Activated CD8-positive, alpha-beta T cell treated with anti-CD3 and anti-CD28 coated beads for 36 hours (primary cell): ENCODE data around the gene ZNF124. TPM values are rescaled to one million over a fixed set of nuclear protein-coding genes. Genes with fewer than 3 reads are reported as not detected.
"Not testable (repeated sequence)": the region's sequence is repeated elsewhere in the genome, so short reads cannot be mapped to it uniquely, and the experiment has no call there.

Source experiments
- ATAC-seq: fragments of 200-7000 bp; cut with Tn5 transposase; one replicate; pipeline ENCODE4 v1.10.0; 2021; ENCODE audit warnings: mild to moderate bottlenecking, moderate library complexity
- CTCF ChIA-PET: fragments of 350-600 bp; sonication (Branson Sonifier 250); formaldehyde crosslinking; loops from one replicate; lab custom pipeline; 2021; ENCODE audit warnings: antibody characterized with exemption; lab: Charles Lee
- POLR2A ChIA-PET: fragments of 350-600 bp; sonication (Branson Sonifier 250); formaldehyde crosslinking; loops from one replicate; lab custom pipeline; 2021; ENCODE audit warnings: antibody characterized with exemption; lab: Charles Lee
- DNase-seq: peaks from one replicate; pipeline ENCODE4 v3.0.0-alpha.2; 2020
- H3K27ac Mint-ChIP-seq: one replicate; pipeline ENCODE4 v1.8.0; 2021; ENCODE audit warnings: mild to moderate bottlenecking, mixed read lengths
- H3K27me3 Mint-ChIP-seq: one replicate; pipeline ENCODE4 v1.8.0; 2021; ENCODE audit warnings: mixed read lengths
- H3K36me3 Mint-ChIP-seq: one replicate; pipeline ENCODE4 v1.8.0; 2021; ENCODE audit warnings: low read depth, mixed read lengths
- H3K4me1 Mint-ChIP-seq: one replicate; pipeline ENCODE4 v1.8.0; 2021; ENCODE audit warnings: low read depth, mixed read lengths
- H3K4me3 Mint-ChIP-seq: one replicate; pipeline ENCODE4 v1.8.0; 2021; ENCODE audit warnings: mild to moderate bottlenecking, moderate library complexity, mixed read lengths
- H3K9me3 Mint-ChIP-seq: one replicate; pipeline ENCODE4 v1.8.0; 2021; ENCODE audit warnings: mixed read lengths
- intact Hi-C: fragments of 100-400 bp; cut with micrococcal nuclease; formaldehyde crosslinking; loops from one replicate; pipeline ENCODE4 v1.10.0; 2022
- total RNA-seq, 2 experiments: library from RNA; stranded (reverse); gene quantifications; one replicate each; pipeline ENCODE4 v1.2.3, GENCODE V29; 2021
- TF ChIP-seq, protein P1 (sequence below): fragments of 200-600 bp; IDR thresholded peaks from one replicate; pipeline ENCODE4 v1.8.0; 2022; ENCODE audit warnings: antibody characterized with exemption, mild to moderate bottlenecking

Gene ZNF124
- total RNA-seq, 2 experiments from 2014 or later: 15.5 to 16.8 TPM

DNA sequence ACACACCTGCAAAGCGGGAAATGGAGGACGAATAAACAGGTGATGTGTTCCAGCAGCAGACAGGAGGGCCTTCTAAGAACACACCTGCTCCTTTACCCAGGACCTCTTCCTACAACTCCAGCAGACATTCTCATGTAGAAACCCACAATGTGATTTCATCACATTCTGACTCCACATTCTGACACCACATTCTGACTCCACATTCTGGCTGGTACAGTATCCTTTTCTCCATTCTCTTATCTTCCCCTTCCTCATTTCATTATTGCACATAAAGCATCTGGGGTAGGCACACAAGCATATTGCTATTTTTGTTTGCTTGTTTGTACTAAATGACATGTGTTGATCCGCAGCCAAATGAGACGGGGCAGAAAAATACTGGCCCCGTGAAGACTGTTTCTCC is 3.6 kb upstream of the ZNF124 start:
- H3K36me3 Mint-ChIP-seq: peaks cover 1% of the 10 kb centered on the region
- peaks cover 1% of the 10 kb centered on the region for H3K4me1 Mint-ChIP-seq
- intact Hi-C loops: no loop called here

DNA sequence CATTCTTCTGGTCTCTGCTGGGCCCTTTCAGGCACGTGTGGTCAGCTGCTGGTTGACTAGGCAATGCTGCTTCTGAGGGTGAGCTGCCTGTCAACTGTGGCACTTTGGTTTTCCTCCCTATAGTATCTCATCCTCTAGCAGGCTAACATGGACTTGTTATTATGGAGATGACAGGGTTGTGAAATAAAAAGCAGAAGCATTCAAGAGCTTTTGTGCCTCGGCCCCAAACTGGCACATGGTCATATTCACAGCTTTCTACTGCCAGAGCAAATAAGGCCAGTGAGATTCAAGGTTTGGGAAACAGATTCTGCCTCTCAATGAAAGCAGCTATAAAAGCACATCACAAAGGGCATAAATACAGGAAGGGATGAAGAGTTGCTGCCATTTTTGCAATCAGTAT is 1.6 kb upstream of the ZNF124 start:
- intact Hi-C loops: no loop called here

More for the DNA sequence above, 3.6 kb upstream of the ZNF124 start:
- ChIA-PET POLR2A (no interaction called here), CTCF (no interaction called here)
- Mint-ChIP-seq H3K27me3 (no peaks in the 10 kb centered on the region), H3K27ac (no peak overlapping the region), H3K4me3 (no peak overlapping the region), H3K9me3 (no peaks in the 10 kb centered on the region)
- TF ChIP-seq, protein P1, sequence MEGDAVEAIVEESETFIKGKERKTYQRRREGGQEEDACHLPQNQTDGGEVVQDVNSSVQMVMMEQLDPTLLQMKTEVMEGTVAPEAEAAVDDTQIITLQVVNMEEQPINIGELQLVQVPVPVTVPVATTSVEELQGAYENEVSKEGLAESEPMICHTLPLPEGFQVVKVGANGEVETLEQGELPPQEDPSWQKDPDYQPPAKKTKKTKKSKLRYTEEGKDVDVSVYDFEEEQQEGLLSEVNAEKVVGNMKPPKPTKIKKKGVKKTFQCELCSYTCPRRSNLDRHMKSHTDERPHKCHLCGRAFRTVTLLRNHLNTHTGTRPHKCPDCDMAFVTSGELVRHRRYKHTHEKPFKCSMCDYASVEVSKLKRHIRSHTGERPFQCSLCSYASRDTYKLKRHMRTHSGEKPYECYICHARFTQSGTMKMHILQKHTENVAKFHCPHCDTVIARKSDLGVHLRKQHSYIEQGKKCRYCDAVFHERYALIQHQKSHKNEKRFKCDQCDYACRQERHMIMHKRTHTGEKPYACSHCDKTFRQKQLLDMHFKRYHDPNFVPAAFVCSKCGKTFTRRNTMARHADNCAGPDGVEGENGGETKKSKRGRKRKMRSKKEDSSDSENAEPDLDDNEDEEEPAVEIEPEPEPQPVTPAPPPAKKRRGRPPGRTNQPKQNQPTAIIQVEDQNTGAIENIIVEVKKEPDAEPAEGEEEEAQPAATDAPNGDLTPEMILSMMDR: no peak
- DNase-seq (no peak), ATAC-seq (no peak)

DNA sequence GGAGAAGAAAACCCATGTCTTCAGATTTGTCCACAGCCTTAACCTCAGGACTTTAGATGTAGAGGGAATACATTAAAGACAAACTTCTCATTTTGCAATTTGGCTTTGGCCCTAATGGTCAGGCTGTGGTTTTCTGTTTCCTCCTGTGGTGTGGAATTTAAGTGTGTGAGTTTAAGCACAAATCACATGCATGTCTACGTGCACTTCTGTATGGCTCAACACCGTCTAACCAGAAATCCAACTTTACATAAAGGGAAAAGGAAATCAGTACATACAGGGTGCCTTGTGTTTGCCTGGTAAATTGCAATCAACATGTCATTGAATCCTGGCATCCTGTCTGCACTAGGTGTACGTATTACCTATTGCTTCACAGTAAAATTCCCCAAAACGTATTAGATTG is 1.2 kb upstream of the ZNF124 start:
- ATAC-seq (no peak), DNase-seq (no peak)
- Mint-ChIP-seq H3K27me3 (no peaks in the 10 kb centered on the region), H3K36me3 (peaks cover 19% of the 10 kb centered on the region), H3K4me3 (no peak overlapping the region), H3K27ac (no peak overlapping the region), H3K4me1 (peaks cover 14% of the 10 kb centered on the region), H3K9me3 (peaks cover 8% of the 10 kb centered on the region)
- CTCF ChIA-PET: interaction anchor here (1.1 kb wide), 1 partner anchor 54 kb away, joined by 3 read pairs; no protein-coding TSS in a partner anchor
- POLR2A ChIA-PET: interaction anchor here (0.8 to 1.1 kb wide), 4 partner anchors 10 to 50 kb away, joined by 3 to 4 read pairs (median 3); no protein-coding TSS in a partner anchor
- intact Hi-C loops: no loop called here
- TF ChIP-seq, protein P1: no peak

More for the DNA sequence above, 1.6 kb upstream of the ZNF124 start:
- Mint-ChIP-seq H3K4me3 (no peak overlapping the region), H3K27ac (no peak overlapping the region), H3K36me3 (peaks cover 15% of the 10 kb centered on the region), H3K27me3 (no peaks in the 10 kb centered on the region), H3K9me3 (peaks cover 6% of the 10 kb centered on the region), H3K4me1 (peaks cover 13% of the 10 kb centered on the region)
- TF ChIP-seq, protein P1: no peak
- CTCF ChIA-PET: interaction anchor here (1.1 kb wide), 1 partner anchor 54 kb away, joined by 3 read pairs; no protein-coding TSS in a partner anchor
- POLR2A ChIA-PET: interaction anchor here (0.8 to 1.1 kb wide), 4 partner anchors 10 to 50 kb away, joined by 3 to 4 read pairs (median 3); no protein-coding TSS in a partner anchor
- DNase-seq (no peak), ATAC-seq (no peak)

DNA sequence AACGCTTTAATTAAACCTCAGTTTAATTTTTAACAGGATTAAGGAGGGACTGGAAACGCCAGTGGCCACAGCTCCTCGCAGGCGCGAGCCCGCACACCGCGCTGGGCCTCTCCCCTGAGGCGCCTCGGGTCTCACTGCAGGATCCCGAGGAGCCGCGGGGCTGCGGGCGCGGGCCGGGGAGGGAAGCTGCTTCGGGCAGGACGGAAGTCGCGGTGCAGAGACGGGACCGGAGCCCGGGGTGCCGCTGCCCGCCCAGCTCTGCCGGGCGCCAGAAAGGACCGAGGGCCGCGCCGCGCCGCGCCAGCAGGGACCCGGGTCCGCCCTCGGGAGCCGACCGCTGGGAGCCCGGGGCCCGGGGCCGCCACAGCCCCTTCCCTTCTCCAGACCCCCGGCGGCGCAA is 377 bp downstream of the ZNF124 start:
- H3K27me3 Mint-ChIP-seq, CTCF ChIA-PET, H3K27ac Mint-ChIP-seq, H3K4me3 Mint-ChIP-seq, POLR2A ChIA-PET, intact Hi-C loops, DNase-seq: not testable (repeated sequence)
- peaks cover 23% of the 10 kb centered on the region for H3K9me3 Mint-ChIP-seq
- peak; percentile 67 for ATAC-seq
- peaks cover 34% of the 10 kb centered on the region for H3K36me3 Mint-ChIP-seq
- H3K4me1 Mint-ChIP-seq: peaks cover 25% of the 10 kb centered on the region

DNA sequence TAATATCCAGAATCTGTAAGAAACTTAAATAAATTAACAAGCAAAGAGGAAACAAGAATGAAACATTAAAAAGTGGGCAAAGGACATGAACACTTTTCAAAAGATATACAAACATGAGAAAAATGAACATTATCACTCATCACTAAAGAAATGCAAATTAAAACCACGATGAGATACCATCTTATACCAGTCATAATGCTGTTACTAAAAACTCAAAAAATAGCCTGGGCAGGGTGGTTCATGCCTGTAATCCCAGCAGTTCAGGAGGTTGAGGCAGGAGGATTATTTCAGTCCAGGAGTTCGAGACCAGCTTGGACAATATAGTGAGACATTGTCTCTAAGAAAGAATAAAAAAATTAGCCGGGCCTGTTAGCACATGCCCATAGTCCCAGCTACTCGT is 6.1 kb downstream of the ZNF124 start:
- no peak for DNase-seq
- no peaks in the 10 kb centered on the region for H3K27me3 Mint-ChIP-seq
- intact Hi-C loops: loop anchor here (5.0 kb wide), 1 partner anchor 38 kb away; no protein-coding TSS in a partner anchor
- TF ChIP-seq, protein P1: no peak
- peaks cover 83% of the 10 kb centered on the region for H3K36me3 Mint-ChIP-seq
- H3K4me3 Mint-ChIP-seq: no peak overlapping the region
- H3K27ac Mint-ChIP-seq: no peak overlapping the region
- H3K4me1 Mint-ChIP-seq: peaks cover 44% of the 10 kb centered on the region
- no peak for ATAC-seq
- ChIA-PET POLR2A (no interaction called here), CTCF (no interaction called here)
- H3K9me3 Mint-ChIP-seq: peaks cover 71% of the 10 kb centered on the region
